ENCODE data around the gene BDH1.

BDH1 gene

GRCh38 chr3:197500812-197501211 lies 55.0 kb downstream of the BDH1 start:
- H3K9me3 ChIP-seq (ENCODE audit: insufficient read depth, low read length, severe bottlenecking) = no peaks in the 10 kb centered on the region
- no peak overlapping the region for H3K4me2 ChIP-seq (ENCODE audit: insufficient read depth, low read length)
- H3K36me3 ChIP-seq (ENCODE audit: insufficient read depth, low read length) = no peaks in the 10 kb centered on the region
- H3K27me3 ChIP-seq (ENCODE audit: insufficient read depth, low read length, poor library complexity) = no peaks in the 10 kb centered on the region
- H3K9ac ChIP-seq (ENCODE audit: low read depth, low read length) = no peak overlapping the region
- no peak for ATAC-seq (ENCODE audit: insufficient read depth, low read depth)
- H3K4me3 ChIP-seq (ENCODE audit: low read depth in 1 of 2, low read length in 2 of 2) = no peak overlapping the region
- no peak for DNase-seq
- no peaks in the 10 kb centered on the region for H3K79me2 ChIP-seq (ENCODE audit: insufficient read depth, low read length)
- no peaks in the 10 kb centered on the region for H4K20me1 ChIP-seq (ENCODE audit: insufficient read depth, low read length)
- H3K4me1 ChIP-seq (ENCODE audit: insufficient read depth, low read length) = no peaks in the 10 kb centered on the region
- TF ChIP-seq CTCF (IDR thresholded peaks at IDR 0.05; ENCODE audit: borderline replicate concordance, extremely low read depth, low read length, poor library complexity, severe bottlenecking) (no peak), EZH2 (IDR thresholded peaks at IDR 0.05; ENCODE audit: borderline replicate concordance, low read depth, low read length, severe bottlenecking) (no peak)
- H2AFZ ChIP-seq (ENCODE audit: low read depth, low read length) = no peak overlapping the region
- H3K27ac ChIP-seq (ENCODE audit: low read length) = no peak overlapping the region

- Histone ChIP-seq H3K79me2 (ENCODE audit: insufficient read depth, low read length) (no peaks in the 10 kb centered on the region), H3K27me3 (ENCODE audit: insufficient read depth, low read length, poor library complexity) (no peaks in the 10 kb centered on the region), H3K4me1 (ENCODE audit: insufficient read depth, low read length) (no peaks in the 10 kb centered on the region), H3K36me3 (ENCODE audit: insufficient read depth, low read length) (no peaks in the 10 kb centered on the region), H3K27ac (ENCODE audit: low read length) (no peak overlapping the region), H2AFZ (ENCODE audit: low read depth, low read length) (no peak overlapping the region), H3K9me3 (ENCODE audit: insufficient read depth, low read length, severe bottlenecking) (no peaks in the 10 kb centered on the region), H3K4me2 (ENCODE audit: insufficient read depth, low read length) (no peak overlapping the region), H3K9ac (ENCODE audit: low read depth, low read length) (no peak overlapping the region), H3K4me3 (ENCODE audit: low read depth in 1 of 2, low read length in 2 of 2) (no peak overlapping the region), H4K20me1 (ENCODE audit: insufficient read depth, low read length) (no peaks in the 10 kb centered on the region)
- ATAC-seq (ENCODE audit: insufficient read depth, low read depth) (no peak), DNase-seq (no peak)
- TF ChIP-seq CTCF (IDR thresholded peaks at IDR 0.05; ENCODE audit: borderline replicate concordance, extremely low read depth, low read length, poor library complexity, severe bottlenecking) (no peak), EZH2 (IDR thresholded peaks at IDR 0.05; ENCODE audit: borderline replicate concordance, low read depth, low read length, severe bottlenecking) (no peak)
Measured at GRCh38 chr3:197499427-197499826, 56.3 kb downstream of the BDH1 start.

GRCh38 chr3:197498499-197499241 lies 57.1 kb downstream of the BDH1 start:
- no peak overlapping the region for H3K27ac ChIP-seq (ENCODE audit: low read length)
- H3K4me1 ChIP-seq (ENCODE audit: insufficient read depth, low read length) = no peaks in the 10 kb centered on the region

More at GRCh38 chr3:197498499-197499241, 57.1 kb downstream of the BDH1 start:
- H3K36me3 ChIP-seq (ENCODE audit: insufficient read depth, low read length) = no peaks in the 10 kb centered on the region
- H3K4me3 ChIP-seq (ENCODE audit: low read depth in 1 of 2, low read length in 2 of 2) = no peak overlapping the region
- no peaks in the 10 kb centered on the region for H3K9me3 ChIP-seq (ENCODE audit: insufficient read depth, low read length, severe bottlenecking)
- no peak overlapping the region for H3K4me2 ChIP-seq (ENCODE audit: insufficient read depth, low read length)
- ATAC-seq (ENCODE audit: insufficient read depth, low read depth) (no peak), DNase-seq (no peak)
- no peaks in the 10 kb centered on the region for H3K27me3 ChIP-seq (ENCODE audit: insufficient read depth, low read length, poor library complexity)
- no peak overlapping the region for H2AFZ ChIP-seq (ENCODE audit: low read depth, low read length)
- H4K20me1 ChIP-seq (ENCODE audit: insufficient read depth, low read length) = no peaks in the 10 kb centered on the region
- TF ChIP-seq CTCF (IDR thresholded peaks at IDR 0.05; ENCODE audit: borderline replicate concordance, extremely low read depth, low read length, poor library complexity, severe bottlenecking) = no peak
- no peak for TF ChIP-seq EZH2 (IDR thresholded peaks at IDR 0.05; ENCODE audit: borderline replicate concordance, low read depth, low read length, severe bottlenecking)
- H3K9ac ChIP-seq (ENCODE audit: low read depth, low read length) = no peak overlapping the region
- no peaks in the 10 kb centered on the region for H3K79me2 ChIP-seq (ENCODE audit: insufficient read depth, low read length)

Data from DND-41 (cell line).